ENCODE data around the gene SLC25A48.
"Not testable (repeated sequence)": the region's sequence is repeated elsewhere in the genome, so short reads cannot be mapped to it uniquely, and the experiment has no call there.

The SLC25A48 gene

DNA sequence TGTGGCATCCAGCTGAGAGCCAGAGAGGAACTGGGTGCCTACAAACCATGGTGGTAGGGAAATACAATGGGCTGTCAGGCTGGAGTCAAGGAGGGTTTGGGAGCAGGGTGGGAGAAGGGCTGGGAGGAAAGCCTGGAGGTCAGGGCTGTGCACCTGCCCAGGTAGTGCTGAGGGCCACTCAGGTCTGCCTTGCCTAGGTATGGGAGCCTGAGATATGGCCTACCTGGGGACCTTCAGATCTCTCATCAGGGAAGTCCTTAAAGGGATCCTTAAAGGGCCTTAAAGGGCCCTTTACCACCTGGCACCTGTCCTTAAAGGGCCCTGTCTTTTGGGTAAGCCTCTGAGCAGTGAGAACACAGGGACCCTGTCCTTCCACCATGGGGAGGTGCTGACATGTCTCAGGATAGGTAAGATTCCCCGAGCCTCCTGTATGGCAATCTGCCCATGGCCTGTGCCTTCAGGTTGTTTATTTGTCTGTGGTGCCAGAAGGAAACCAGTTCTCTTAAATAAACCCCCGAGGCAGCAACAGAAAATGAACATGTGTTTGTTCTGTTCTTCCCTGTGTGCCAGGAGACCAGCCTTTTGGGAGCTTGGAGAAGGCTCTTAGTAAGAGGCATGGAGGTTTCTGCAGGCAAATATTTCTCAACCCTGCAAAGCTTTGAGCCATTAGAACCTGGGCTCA lies 23.3 kb downstream of the SLC25A48 start:
- no peak for DNase-seq (ENCODE audit: low read depth)

GRCh38 chr5:135859186-135859585 lies 24.7 kb downstream of the SLC25A48 start:
- not testable (repeated sequence) for DNase-seq (ENCODE audit: low read depth)

DNA sequence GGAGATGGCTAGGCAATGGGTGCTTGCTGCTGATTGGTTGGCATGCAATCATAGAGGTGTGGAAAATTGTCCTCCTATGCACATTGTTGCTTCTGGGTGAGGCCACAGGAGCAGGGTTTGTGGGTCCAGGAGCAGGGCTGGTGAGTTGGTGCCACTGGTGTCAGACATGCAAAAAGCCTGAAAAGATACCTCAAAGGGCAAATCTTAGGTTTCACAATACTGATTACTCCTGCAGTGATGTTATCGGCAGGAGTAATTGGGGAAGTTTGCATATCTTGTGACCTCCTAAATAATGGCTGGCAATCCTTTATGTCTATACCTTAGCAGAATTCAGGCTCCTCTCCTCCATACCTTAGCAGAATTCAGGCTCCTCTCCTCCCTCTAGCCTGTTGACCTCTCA lies 25.2 kb downstream of the SLC25A48 start:
- DNase-seq (ENCODE audit: low read depth), result no peak

- DNase-seq (ENCODE audit: low read depth), result no peak
Observed at GRCh38 chr5:135861641-135862040, 27.2 kb downstream of the SLC25A48 start.

DNA sequence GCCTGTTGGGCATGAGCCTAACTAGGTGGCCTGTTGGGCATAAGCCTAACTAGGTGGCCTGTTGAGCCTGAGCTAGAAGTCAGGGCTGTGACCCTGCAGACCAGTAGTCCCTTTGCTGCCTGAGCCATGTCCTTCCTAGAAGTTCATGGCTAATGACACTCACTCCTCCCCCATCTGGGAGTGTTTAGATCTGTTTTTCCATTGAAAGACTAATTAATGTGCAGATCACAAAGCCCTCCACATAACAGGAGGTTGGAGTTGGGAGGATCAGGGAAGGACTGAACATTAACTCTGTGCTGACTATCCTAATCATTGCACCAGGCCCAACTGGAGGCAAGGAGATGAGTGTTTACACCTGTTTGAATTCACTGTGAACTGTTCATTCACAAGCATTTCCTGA lies 27.6 kb downstream of the SLC25A48 start:
- DNase-seq (ENCODE audit: low read depth), result no peak

DNA sequence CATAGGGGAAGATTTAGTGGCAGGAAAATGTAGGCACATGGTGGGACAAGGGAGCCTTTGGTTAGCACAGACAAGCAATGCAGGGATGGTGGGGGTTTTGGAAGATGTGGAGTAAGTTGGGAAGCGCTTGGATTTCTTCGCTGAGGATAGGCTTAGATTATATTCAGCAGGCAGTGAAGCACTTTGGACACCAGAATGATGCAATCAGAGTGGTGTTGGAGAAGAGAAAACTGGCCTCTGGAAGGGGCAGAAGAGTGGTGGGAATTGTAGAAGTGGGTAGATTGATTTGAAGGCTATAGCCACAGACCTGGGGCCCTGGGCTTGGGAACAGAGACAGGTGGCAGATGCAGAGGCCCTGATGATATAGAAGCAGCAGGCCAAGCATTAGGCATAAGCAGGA lies 28.3 kb downstream of the SLC25A48 start:
- DNase-seq (ENCODE audit: low read depth), result no peak

GRCh38 chr5:135864503-135865435 lies 30.3 kb downstream of the SLC25A48 start:
- DNase-seq (ENCODE audit: low read depth), result no peak

GRCh38 chr5:135866016-135866415 lies 31.6 kb downstream of the SLC25A48 start:
- no peak for DNase-seq (ENCODE audit: low read depth)

DNA sequence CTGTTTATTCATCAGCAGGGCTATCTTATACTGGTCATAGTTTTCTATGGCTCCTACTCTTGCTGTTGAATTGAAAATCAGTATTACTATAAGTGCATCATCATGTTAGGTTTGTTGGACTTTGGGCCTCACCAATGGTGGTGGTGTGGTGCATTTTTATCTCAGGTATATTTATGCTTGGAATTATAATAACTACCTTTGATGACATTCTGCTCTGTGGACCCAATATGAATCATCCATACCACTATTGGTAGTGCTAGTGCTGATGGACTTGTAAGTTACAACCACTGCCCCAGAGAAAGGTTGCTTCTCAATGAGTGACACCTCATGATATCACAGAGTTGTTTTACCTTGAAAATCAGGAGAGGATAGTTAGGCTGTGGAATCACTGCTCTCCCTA lies 33.1 kb downstream of the SLC25A48 start:
- no peak for DNase-seq (ENCODE audit: low read depth)

- no peak for DNase-seq (ENCODE audit: low read depth)
Observed at GRCh38 chr5:135868681-135869080, 34.2 kb downstream of the SLC25A48 start.

DNA sequence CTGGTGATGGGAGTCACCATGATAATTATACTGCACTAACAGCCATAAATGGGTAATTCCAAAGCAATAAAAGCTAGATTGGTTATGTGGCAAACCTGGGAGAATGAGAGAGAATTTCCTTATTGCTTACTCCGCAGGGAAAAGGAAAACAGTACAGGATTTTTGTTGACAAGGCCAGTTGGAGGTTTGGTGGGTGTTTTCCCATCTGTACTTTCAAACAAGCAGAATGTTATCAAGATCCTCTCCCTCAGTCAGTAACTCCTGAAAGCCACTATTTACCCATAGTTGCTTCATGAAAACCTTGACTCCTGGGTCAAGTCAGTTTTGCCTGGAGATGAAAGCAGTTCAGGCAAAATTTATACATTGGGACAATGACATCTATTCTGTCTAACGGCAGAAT lies 34.8 kb downstream of the SLC25A48 start:
- no peak for DNase-seq (ENCODE audit: low read depth)

DNA sequence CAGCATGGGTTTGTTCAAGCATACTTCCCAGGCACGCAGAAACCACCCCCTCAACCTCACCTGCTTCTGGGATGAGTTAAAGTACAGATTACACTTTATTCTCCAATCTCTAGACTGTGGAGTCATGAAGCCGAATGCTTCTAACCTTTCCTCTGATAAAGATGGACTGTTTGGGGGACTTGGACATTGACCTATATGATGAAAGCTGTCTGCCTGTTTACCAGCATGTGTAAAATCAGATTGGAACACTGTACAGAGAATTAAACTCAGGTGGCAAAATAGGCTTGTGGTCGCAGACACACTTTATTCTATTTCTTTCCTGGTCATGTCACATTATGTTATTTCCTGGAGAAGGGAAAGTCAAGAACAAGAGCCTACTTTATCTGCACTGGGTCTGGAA lies 35.5 kb downstream of the SLC25A48 start:
- DNase-seq (ENCODE audit: low read depth), result no peak

DNA sequence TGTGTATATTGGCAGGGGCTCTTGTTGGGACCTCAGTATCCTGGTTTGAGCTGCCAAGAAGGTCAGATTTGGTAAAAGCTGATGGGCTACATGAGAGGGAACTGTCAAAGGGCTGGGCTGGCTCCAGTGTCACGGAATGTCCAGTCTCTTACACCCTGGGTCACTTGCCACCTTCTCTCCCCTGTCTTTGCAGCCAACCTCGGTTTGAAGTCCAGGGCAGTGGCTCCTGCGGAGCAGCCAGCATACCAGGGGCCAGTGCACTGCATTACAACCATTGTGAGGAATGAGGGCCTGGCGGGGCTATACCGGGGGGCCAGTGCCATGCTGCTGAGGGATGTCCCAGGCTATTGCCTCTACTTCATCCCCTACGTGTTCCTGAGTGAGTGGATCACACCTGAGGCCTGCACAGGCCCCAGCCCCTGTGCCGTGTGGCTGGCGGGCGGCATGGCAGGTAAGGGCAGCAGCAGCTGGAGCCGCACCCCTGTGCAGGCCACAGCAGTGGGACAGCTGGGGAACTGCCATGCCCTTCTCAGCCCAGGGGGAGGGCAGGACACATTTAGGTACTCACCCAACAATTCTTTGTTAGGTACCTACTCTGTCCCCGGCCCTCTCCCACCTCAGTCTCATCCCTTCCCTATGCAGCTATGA lies 36.9 kb downstream of the SLC25A48 start:
- no peak for DNase-seq (ENCODE audit: low read depth)

GRCh38 chr5:135873831-135874230 lies 39.4 kb downstream of the SLC25A48 start:
- DNase-seq (ENCODE audit: low read depth), result no peak

GRCh38 chr5:135874461-135874860 lies 40.0 kb downstream of the SLC25A48 start:
- DNase-seq (ENCODE audit: low read depth), result no peak

GRCh38 chr5:135875567-135875966 lies 41.1 kb downstream of the SLC25A48 start:
- DNase-seq (ENCODE audit: low read depth), result no peak

- DNase-seq (ENCODE audit: low read depth), result no peak
Observed at GRCh38 chr5:135876146-135876545, 41.7 kb downstream of the SLC25A48 start.

GRCh38 chr5:135877570-135878155 lies 43.2 kb downstream of the SLC25A48 start:
- no peak for DNase-seq (ENCODE audit: low read depth)

DNA sequence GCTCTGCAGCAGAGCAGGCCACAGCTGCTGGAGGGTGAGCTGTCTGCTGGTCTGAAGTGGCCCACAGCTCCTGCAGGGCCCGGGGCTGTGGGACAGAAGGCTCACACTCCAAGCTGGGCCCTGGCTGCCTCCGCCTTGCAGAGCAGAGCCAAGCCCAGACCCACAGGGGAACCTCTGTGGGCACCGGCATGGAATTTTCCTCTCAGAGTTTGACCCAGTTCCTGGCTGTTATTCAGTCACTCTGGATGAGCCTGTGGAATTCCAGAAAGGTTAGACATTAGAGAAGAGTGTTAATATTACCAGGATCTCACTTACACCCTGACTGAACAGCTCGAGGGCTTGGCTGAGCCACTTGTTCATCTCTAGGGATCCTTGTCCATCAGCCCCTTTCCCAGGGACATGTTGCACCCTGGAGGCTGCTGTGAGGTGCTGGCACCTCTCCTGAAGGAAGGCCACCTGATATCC lies 43.7 kb downstream of the SLC25A48 start:
- no peak for DNase-seq (ENCODE audit: low read depth)

GRCh38 chr5:135879591-135879990 lies 45.1 kb downstream of the SLC25A48 start:
- no peak for DNase-seq (ENCODE audit: low read depth)

DNA sequence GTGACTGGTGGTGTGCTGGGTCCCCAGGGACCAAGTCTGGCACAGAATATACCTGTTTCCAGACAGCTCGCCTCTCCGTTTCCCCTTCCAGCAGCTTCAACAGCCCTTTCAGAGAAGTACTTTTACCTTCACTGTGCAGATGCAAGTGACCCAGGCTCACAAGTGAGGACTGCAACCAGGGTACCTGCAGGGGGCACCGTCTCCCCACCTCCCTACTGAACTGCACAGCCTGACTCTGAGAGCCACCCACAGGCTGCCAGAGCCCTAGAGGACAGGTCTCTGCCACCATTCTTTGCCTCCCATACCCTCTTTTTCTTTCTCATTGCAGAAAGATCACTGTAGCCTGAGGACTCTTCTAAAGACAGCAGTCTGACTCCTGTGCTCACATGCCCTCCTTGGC lies 45.8 kb downstream of the SLC25A48 start:
- DNase-seq (ENCODE audit: low read depth), result no peak

GRCh38 chr5:135880801-135881200 lies 46.3 kb downstream of the SLC25A48 start:
- DNase-seq (ENCODE audit: low read depth), result no peak

Measured in T-helper 22 cell (primary cell).